ENCODE data around the gene MRGPRE.

Gene MRGPRE

GRCh38 chr11:3205261-3206155, 26.7 kb downstream of the MRGPRE start:
- TF ChIP-seq, protein P1, sequence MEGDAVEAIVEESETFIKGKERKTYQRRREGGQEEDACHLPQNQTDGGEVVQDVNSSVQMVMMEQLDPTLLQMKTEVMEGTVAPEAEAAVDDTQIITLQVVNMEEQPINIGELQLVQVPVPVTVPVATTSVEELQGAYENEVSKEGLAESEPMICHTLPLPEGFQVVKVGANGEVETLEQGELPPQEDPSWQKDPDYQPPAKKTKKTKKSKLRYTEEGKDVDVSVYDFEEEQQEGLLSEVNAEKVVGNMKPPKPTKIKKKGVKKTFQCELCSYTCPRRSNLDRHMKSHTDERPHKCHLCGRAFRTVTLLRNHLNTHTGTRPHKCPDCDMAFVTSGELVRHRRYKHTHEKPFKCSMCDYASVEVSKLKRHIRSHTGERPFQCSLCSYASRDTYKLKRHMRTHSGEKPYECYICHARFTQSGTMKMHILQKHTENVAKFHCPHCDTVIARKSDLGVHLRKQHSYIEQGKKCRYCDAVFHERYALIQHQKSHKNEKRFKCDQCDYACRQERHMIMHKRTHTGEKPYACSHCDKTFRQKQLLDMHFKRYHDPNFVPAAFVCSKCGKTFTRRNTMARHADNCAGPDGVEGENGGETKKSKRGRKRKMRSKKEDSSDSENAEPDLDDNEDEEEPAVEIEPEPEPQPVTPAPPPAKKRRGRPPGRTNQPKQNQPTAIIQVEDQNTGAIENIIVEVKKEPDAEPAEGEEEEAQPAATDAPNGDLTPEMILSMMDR (IDR thresholded peaks at IDR 0.05) = no peak

DNA sequence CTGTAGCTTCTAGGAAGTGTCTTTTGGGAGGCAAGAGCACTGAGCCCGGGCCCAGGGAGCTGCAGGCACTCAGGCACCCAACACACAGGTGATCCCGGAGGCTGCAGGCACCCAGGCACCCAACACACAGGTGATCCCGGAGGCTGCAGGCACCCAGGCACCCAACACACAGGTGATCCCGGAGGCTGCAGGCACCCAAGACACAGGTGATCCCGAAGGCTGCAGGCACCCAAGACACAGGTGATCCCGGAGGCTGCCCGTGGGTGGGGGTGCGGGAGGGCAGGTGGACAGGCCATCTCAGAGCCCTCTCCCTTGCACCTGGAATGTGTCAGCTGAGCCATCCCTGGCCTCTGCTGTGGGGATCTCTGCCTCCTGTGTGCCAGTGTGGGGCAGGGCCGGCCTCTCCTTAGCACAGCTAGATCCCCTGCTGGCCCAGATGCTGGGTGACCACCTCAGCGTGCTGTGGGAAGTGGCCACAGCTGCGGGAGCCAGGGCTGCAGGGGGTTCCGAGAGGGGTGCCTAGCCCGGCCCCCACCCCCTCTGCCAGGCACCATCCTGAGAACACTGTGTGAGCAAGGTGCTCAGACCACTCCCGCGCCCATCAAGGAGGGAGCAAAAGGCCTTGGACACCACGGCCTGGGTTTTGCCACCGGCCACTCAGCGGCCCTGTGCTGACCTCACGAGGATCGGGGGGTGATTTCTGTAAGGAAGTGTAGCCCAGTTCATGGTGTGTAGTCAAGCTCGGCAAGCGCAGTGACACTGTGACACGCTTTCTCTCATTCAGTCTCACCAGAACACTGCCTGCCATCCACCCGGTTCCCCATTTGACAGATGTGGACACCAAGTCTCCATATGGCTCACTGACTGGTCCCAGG, 27.8 kb downstream of the MRGPRE start:
- TF ChIP-seq, protein P1 (IDR thresholded peaks at IDR 0.05) = no peak

DNA sequence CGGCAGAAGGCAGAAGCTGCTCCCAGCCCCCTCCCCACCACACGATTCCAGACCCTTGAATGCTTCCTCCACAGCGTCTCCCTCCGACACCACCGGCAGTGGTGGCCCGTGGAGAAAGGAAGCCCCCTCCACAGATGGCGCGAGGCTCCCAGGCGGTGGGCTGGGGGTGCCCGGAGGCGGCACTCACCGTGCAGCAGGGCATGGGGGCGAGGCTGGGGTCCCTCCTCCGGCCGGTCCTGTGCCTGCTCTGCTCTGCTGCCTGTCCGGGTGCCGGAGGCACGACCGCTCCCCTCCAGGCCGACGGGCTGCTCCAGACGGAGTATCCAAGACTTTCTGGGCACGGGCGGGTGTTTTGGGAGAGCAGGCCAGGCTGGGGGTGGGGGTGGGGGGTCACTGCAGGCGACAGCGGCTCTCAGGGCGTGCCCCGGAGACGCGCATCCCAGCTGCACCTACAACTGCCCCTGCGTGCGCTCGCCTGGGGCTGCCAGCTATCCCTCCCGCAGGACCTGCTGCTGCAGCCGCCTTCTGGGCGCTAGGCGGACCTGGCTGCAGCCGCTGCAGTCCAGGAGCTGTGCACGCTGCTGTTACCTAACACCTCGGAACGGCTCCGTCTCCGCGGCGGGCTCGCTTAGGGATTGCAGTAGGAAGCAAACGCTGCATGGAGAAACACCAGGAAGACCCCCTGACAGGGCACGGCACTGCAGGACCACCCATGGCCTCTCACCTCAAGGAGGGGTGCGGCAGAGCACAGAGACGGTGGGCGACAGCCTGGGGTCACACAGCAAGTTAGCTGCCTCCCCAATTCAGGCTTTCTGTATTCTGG, 28.8 kb downstream of the MRGPRE start:
- TF ChIP-seq, protein P1 (IDR thresholded peaks at IDR 0.05) = no peak

- TF ChIP-seq, protein P1 (IDR thresholded peaks at IDR 0.05) = no peak
Observed at GRCh38 chr11:3202759-3203158, 29.5 kb downstream of the MRGPRE start.

- TF ChIP-seq, protein P1 (IDR thresholded peaks at IDR 0.05) = no peak
Observed at GRCh38 chr11:3202305-3202704, 29.9 kb downstream of the MRGPRE start.

DNA sequence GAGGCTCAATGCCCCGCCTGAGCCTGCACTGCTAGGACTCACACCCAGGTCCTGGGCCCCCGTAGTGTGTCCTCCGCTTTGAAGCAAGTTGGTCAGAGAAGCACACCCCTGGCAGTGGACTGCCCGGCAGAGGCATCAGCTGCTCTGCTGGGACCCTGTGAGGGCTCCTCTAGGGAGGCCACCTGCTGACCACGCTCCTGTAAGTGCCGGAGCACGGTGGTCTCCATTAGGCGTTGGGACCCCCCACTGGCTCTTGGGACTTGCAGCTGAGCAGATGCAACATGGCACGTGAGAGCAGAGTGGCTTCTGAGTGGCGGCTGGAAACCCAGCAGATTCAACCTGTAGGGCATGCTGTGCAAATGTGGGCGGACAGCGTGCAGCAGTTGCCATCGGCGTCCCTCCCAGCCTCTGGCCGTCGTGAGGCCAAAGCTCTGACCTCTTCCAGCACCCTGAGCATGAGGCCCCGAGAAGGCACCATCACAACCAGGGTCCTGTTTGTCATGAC, 30.5 kb downstream of the MRGPRE start:
- TF ChIP-seq, protein P1 (IDR thresholded peaks at IDR 0.05) = no peak

DNA sequence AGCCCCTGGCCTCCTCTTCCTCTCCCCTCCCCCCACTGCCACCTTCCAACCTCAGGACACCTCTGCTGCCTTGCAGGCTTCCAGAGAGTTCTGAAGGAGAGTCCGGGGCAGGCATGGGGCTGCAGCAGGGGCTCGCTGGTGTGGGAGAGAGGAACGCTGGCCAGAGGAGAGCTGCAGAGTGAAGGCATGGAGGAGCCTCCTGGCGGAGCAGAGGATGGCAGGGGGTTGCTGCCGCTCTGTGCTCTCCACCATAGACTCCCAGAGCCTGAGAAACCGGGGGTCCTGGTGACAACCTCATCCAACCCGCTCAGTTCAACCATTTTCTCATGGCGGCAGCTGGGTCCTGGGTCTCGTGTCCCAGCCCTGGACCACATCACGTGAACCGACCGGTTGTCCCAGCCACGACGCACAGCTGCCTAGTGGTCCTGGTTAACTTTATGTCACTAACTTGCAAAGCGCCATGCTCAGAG, 31.1 kb downstream of the MRGPRE start:
- TF ChIP-seq, protein P1 (IDR thresholded peaks at IDR 0.05) = no peak

Measured in LNCAP (cell line).